HepG2 (cell line): ENCODE results near the gene TMEM184B. TPM values are rescaled to one million over a fixed set of nuclear protein-coding genes. Genes with fewer than 3 reads are reported as not detected.

Source experiments
- ATF1 ChIP-seq: IDR thresholded peaks from 2 replicates; pipeline ENCODE4 v1.6.1; 2016; ENCODE audit warnings: mild to moderate bottlenecking, control low read depth
- MBD4 ChIP-seq: IDR thresholded peaks from 2 replicates; pipeline ENCODE4 v1.6.1; 2012; ENCODE audit warnings: low read length, inconsistent platforms, borderline replicate concordance
- NKX3-1 ChIP-seq: sonication (generic); formaldehyde crosslinking; IDR thresholded peaks from 2 replicates; pipeline ENCODE4 v1.5.0; 2020; ENCODE audit warnings: missing genetic modification reagents
- PCBP2 ChIP-seq: fragments of 200-400 bp; formaldehyde crosslinking; optimal IDR thresholded peaks from 2 replicates; pipeline ENCODE3; 2018; ENCODE audit warnings: low read length, low read depth; ENCODE audit not compliant: poor library complexity, severe bottlenecking
- PHF21A ChIP-seq: sonication (generic); formaldehyde crosslinking; IDR thresholded peaks from 2 replicates; pipeline ENCODE4 v1.5.0; 2020; ENCODE audit warnings: mild to moderate bottlenecking, missing genetic modification reagents
- POLR2AphosphoS5 ChIP-seq: IDR thresholded peaks from 2 replicates; pipeline ENCODE4 v1.6.1; 2012; ENCODE audit warnings: low read depth, low read length
- SP4 ChIP-seq: sonication (generic); formaldehyde crosslinking; IDR thresholded peaks from 2 replicates; pipeline ENCODE4 v1.8.1; 2023; ENCODE audit warnings: mild to moderate bottlenecking, missing genetic modification reagents
- SRY ChIP-seq: sonication (generic); formaldehyde crosslinking; IDR thresholded peaks from 2 replicates; pipeline ENCODE4 v1.8.0; 2022; ENCODE audit warnings: mild to moderate bottlenecking, missing genetic modification reagents
- TGIF2 ChIP-seq: IDR thresholded peaks from 2 replicates; pipeline ENCODE4 v1.6.1; 2016; ENCODE audit warnings: control low read depth, missing compliant biosample characterization
- ZFP36L2 ChIP-seq: sonication (generic); formaldehyde crosslinking; IDR thresholded peaks from 2 replicates; pipeline ENCODE4 v1.4.0; 2020; ENCODE audit warnings: missing genetic modification reagents
- ZFP37 ChIP-seq: sonication (generic); formaldehyde crosslinking; IDR thresholded peaks from 2 replicates; pipeline ENCODE4 v1.4.0; 2020; ENCODE audit warnings: missing genetic modification reagents, borderline replicate concordance
- ZNF12 ChIP-seq: sonication (generic); formaldehyde crosslinking; IDR thresholded peaks from 2 replicates; pipeline ENCODE4 v1.5.0; 2020; ENCODE audit warnings: missing genetic modification reagents
- polyA plus RNA-seq, 8 experiments: library from polyadenylated mRNA; depleted of rRNA in 3 of 8; stranded (reverse) in 7 of 8; unstranded in 1 of 8; fragments of >200 nt; fragmentation: Illumina TruSeq in 4 of 8; extraction: Trizol in 4 of 8; gene quantifications; 2 replicates each; pipeline versions ENCODE4 v1.2.1 to v1.2.3, GENCODE V29; 2011 to 2016; ENCODE audit warnings: low read depth in 4 of 8, missing spikeins in 1 of 8, mixed read lengths in 1 of 8; ENCODE audit not compliant: insufficient read depth in 1 of 8
- total RNA-seq, 5 experiments: library from RNA; depleted of rRNA; stranded (reverse); fragments of >200 nt; fragmentation: Illumina TruSeq; extraction: Trizol; gene quantifications; 2 replicates each; pipeline ENCODE4 v1.2.3, GENCODE V29; 2016; ENCODE audit warnings: low read depth in 1 of 5
- TF ChIP-seq, protein P1 (sequence below): IDR thresholded peaks from 2 replicates; pipeline ENCODE4 v1.6.1; 2016; ENCODE audit warnings: missing biosample characterization, missing genetic modification reagents, low read depth
- TF ChIP-seq, protein P2 (sequence below): sonication (generic); formaldehyde crosslinking; IDR thresholded peaks from 2 replicates; pipeline ENCODE4 v1.5.0; 2020; ENCODE audit warnings: mild to moderate bottlenecking, low read depth, missing genetic modification reagents, borderline replicate concordance
- TF ChIP-seq, protein P3 (sequence below): sonication (generic); formaldehyde crosslinking; IDR thresholded peaks from 2 replicates; pipeline ENCODE4 v1.4.0; 2020; ENCODE audit warnings: missing genetic modification reagents, borderline replicate concordance
- TF ChIP-seq, protein P4 (sequence below): sonication (generic); formaldehyde crosslinking; IDR thresholded peaks from 2 replicates; pipeline ENCODE4 v1.9.0; 2021; ENCODE audit warnings: missing genetic modification reagents, borderline replicate concordance
- TF ChIP-seq, protein P5 (sequence below): sonication (generic); formaldehyde crosslinking; IDR thresholded peaks from 2 replicates; pipeline ENCODE4 v1.4.0; 2020; ENCODE audit warnings: mild to moderate bottlenecking, missing genetic modification reagents, borderline replicate concordance
- TF ChIP-seq, protein P6 (sequence below): sonication (generic); formaldehyde crosslinking; IDR thresholded peaks from 2 replicates; pipeline ENCODE4 v1.4.0; 2020; ENCODE audit warnings: mild to moderate bottlenecking, missing genetic modification reagents

TMEM184B gene
- total and polyA plus RNA-seq, 2 of the 13 experiments (the other 11 are each of a cell fraction or from before 2014, with no cell fraction given) = 15.9 to 16.0 TPM

DNA sequence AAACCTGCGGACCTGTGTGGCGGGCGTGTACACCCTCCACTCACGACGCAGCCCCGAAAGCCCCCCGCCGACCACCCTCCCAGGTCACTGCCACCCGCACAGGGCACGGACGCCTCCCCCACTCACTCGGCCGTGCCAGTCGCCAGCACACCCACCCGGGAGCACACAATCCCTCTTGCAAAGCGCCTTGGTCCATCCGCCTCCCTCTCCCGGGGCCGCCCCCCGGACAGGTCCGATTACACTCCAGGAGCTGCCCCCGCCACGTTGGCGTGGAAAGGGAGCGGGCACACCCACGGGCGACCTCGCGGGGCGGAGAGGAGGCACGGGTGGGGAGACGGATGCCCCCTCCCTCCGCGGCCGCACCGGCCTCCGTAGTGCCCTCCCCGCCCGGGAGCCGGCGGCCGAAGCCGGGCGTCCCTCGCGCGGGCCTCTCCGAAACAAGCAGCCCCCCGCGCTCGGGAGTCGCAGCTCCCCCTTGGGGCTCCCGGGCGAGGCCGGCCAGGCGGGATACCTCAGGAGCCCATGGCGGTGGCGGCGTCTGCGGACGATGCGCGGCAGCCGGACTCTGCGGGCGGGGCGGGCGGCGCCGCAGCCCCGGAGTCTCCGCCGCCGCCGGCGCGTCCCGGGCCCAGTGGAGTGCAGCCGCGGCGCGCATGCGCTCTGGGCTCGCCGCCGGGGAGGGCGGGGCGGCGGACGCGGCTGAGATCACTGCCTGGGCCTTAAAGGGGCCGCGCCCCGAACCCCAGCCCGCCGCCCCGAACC, at the start of gene TMEM184B (continued):
- TF ChIP-seq, protein P1, sequence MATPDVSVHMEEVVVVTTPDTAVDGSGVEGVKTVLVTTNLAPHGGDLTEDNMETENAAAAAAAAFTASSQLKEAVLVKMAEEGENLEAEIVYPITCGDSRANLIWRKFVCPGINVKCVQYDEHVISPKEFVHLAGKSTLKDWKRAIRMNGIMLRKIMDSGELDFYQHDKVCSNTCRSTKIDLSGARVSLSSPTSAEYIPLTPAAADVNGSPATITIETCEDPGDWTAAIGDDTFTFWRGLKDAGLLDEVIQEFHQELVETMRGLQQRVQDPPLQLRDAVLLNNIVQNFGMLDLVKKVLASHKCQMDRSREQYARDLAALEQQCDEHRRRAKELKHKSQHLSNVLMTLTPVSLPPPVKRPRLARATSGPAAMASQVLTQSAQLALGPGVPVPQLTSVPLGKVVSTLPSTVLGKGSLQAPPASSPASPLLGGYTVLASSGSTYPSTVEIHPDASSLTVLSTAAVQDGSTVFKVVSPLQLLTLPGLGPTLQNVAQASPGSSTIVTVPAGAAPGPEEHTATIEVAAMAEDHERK (CRISPR knock-in tag) = no peak
- TF ChIP-seq, protein P2, sequence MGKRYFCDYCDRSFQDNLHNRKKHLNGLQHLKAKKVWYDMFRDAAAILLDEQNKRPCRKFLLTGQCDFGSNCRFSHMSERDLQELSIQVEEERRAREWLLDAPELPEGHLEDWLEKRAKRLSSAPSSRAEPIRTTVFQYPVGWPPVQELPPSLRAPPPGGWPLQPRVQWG (CRISPR knock-in tag) = no peak
- TF ChIP-seq ATF1 (no peak), POLR2AphosphoS5 (no peak), NKX3-1 (CRISPR knock-in tag) (0 out of 2 replicates have a peak, but pooled peaks have one; percentile 19), ZFP37 (CRISPR knock-in tag) (no peak), ZFP36L2 (CRISPR knock-in tag) (no peak), ZNF12 (CRISPR knock-in tag) (no peak), TGIF2 (CRISPR knock-in tag) (no peak), PCBP2 (no peak), PHF21A (CRISPR knock-in tag) (0 out of 2 replicates have a peak, but pooled peaks have one; percentile 37), SRY (CRISPR knock-in tag) (0 out of 2 replicates have a peak, but pooled peaks have one; percentile 38), SP4 (no peak), MBD4 (no peak)
- TF ChIP-seq, protein P3, sequence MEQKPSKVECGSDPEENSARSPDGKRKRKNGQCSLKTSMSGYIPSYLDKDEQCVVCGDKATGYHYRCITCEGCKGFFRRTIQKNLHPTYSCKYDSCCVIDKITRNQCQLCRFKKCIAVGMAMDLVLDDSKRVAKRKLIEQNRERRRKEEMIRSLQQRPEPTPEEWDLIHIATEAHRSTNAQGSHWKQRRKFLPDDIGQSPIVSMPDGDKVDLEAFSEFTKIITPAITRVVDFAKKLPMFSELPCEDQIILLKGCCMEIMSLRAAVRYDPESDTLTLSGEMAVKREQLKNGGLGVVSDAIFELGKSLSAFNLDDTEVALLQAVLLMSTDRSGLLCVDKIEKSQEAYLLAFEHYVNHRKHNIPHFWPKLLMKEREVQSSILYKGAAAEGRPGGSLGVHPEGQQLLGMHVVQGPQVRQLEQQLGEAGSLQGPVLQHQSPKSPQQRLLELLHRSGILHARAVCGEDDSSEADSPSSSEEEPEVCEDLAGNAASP (CRISPR knock-in tag) = no peak
- TF ChIP-seq, protein P4, sequence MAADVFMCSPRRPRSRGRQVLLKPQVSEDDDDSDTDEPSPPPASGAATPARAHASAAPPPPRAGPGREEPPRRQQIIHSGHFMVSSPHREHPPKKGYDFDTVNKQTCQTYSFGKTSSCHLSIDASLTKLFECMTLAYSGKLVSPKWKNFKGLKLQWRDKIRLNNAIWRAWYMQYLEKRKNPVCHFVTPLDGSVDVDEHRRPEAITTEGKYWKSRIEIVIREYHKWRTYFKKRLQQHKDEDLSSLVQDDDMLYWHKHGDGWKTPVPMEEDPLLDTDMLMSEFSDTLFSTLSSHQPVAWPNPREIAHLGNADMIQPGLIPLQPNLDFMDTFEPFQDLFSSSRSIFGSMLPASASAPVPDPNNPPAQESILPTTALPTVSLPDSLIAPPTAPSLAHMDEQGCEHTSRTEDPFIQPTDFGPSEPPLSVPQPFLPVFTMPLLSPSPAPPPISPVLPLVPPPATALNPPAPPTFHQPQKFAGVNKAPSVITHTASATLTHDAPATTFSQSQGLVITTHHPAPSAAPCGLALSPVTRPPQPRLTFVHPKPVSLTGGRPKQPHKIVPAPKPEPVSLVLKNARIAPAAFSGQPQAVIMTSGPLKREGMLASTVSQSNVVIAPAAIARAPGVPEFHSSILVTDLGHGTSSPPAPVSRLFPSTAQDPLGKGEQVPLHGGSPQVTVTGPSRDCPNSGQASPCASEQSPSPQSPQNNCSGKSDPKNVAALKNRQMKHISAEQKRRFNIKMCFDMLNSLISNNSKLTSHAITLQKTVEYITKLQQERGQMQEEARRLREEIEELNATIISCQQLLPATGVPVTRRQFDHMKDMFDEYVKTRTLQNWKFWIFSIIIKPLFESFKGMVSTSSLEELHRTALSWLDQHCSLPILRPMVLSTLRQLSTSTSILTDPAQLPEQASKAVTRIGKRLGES = no peak
- TF ChIP-seq, protein P5, sequence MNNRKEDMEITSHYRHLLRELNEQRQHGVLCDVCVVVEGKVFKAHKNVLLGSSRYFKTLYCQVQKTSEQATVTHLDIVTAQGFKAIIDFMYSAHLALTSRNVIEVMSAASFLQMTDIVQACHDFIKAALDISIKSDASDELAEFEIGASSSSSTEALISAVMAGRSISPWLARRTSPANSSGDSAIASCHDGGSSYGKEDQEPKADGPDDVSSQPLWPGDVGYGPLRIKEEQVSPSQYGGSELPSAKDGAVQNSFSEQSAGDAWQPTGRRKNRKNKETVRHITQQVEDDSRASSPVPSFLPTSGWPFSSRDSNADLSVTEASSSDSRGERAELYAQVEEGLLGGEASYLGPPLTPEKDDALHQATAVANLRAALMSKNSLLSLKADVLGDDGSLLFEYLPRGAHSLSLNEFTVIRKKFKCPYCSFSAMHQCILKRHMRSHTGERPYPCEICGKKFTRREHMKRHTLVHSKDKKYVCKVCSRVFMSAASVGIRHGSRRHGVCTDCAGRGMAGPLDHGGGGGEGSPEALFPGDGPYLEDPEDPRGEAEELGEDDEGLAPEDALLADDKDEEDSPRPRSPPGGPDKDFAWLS (CRISPR knock-in tag) = no peak
- TF ChIP-seq, protein P6, sequence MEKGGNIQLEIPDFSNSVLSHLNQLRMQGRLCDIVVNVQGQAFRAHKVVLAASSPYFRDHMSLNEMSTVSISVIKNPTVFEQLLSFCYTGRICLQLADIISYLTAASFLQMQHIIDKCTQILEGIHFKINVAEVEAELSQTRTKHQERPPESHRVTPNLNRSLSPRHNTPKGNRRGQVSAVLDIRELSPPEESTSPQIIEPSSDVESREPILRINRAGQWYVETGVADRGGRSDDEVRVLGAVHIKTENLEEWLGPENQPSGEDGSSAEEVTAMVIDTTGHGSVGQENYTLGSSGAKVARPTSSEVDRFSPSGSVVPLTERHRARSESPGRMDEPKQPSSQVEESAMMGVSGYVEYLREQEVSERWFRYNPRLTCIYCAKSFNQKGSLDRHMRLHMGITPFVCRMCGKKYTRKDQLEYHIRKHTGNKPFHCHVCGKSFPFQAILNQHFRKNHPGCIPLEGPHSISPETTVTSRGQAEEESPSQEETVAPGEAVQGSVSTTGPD (CRISPR knock-in tag) = no peak
